HFF-Myc (cell line): ENCODE measurements around the gene TFAP2E.

Experiments
- DNase-seq: peaks from one replicate; pipeline ENCODE4 v3.0.0-alpha.2; 2011; ENCODE audit warnings: low read depth; ENCODE audit errors: extremely low read depth
- H3K4me3 ChIP-seq: replicated peaks from 2 replicates; pipeline ENCODE4 v1.5.1; 2011; ENCODE audit warnings: low read depth, mild to moderate bottlenecking, control low read depth, low read length
- TF ChIP-seq, protein P1 (sequence below): IDR thresholded peaks from 2 replicates; pipeline ENCODE4 v1.5.1; 2012; ENCODE audit warnings: mild to moderate bottlenecking, low read depth, low read length, control low read depth; ENCODE audit errors: missing control alignments

The TFAP2E gene

DNA sequence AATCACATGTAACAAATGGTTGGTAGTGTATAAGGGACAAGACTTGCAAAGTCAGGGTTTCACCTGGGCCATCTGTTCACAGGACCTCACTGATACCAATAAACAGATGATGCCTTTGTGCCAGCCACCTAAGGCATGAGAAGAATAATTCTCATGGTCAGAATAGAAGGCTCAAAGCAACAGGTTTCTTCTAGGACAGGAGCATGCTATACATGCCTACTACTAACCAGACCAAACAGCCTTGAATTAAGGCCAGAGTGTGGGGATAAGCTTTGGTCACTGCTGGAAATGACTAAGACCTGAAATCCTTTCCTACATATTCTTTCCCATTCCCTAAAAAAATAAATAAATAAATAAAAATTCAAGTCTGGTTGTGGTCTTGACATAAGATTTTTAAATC, 50.7 kb downstream of the TFAP2E start:
- DNase-seq: no peak
- no peak overlapping the region for H3K4me3 ChIP-seq
- TF ChIP-seq, protein P1, sequence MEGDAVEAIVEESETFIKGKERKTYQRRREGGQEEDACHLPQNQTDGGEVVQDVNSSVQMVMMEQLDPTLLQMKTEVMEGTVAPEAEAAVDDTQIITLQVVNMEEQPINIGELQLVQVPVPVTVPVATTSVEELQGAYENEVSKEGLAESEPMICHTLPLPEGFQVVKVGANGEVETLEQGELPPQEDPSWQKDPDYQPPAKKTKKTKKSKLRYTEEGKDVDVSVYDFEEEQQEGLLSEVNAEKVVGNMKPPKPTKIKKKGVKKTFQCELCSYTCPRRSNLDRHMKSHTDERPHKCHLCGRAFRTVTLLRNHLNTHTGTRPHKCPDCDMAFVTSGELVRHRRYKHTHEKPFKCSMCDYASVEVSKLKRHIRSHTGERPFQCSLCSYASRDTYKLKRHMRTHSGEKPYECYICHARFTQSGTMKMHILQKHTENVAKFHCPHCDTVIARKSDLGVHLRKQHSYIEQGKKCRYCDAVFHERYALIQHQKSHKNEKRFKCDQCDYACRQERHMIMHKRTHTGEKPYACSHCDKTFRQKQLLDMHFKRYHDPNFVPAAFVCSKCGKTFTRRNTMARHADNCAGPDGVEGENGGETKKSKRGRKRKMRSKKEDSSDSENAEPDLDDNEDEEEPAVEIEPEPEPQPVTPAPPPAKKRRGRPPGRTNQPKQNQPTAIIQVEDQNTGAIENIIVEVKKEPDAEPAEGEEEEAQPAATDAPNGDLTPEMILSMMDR: no peak

GRCh38 chr1:35629051-35629450, 55.9 kb downstream of the TFAP2E start:
- H3K4me3 ChIP-seq: no peak overlapping the region
- TF ChIP-seq, protein P1: no peak
- DNase-seq: no peak

DNA sequence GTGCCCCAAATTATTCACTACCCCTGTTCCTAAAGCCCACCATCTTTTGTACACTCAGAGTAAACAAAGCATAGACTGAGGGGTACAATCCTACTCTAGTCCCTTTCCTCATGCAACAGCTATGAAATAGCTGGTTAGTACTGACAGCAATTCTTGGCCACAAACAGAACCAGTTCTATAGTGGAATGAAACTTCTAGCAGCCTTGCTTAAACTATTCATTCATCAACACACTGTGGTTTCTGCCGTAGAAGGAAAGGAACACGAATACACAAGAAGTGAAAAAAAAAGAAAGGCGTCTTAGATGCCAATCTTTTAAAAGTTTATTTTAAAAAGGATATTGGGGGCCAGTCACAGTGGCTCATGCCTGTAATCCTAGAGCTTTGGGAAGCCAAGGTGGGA, 58.3 kb downstream of the TFAP2E start:
- TF ChIP-seq, protein P1: no peak
- DNase-seq: no peak
- H3K4me3 ChIP-seq: no peak overlapping the region

DNA sequence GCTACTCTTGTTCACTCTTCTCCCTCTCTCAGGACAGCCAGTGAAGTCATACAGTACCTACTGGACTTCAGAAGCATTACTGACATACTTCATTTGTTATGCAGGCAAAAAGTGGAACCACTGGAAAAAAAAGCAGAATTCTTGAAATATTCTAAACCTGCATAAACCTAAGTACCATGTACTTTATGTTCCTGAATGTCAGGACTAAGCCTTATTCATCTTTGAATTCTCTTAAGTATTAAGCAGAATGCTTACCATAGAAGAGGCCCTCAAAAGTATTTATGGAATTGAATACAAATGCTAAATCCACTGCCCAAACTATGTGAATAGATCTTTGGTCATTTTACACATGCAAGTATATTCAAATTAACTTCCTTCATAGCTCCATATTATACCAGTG, 60.4 kb downstream of the TFAP2E start:
- TF ChIP-seq, protein P1: no peak
- DNase-seq: no peak

GRCh38 chr1:35637401-35637809, 64.3 kb downstream of the TFAP2E start:
- TF ChIP-seq, protein P1: no peak
- H3K4me3 ChIP-seq: peak overlapping the region; percentile 36
- no peak for DNase-seq

More for the DNA sequence above, 60.4 kb downstream of the TFAP2E start:
- no peak overlapping the region for H3K4me3 ChIP-seq

GRCh38 chr1:35640380-35641232, 67.5 kb downstream of the TFAP2E start:
- TF ChIP-seq, protein P1: no peak
- DNase-seq: no peak
- H3K4me3 ChIP-seq: peak overlapping the region; percentile 74
